ENCODE results near the gene ECM2.

Gene ECM2

GRCh38 chr9:92510747-92511146 lies 25.0 kb downstream of the ECM2 start:
- H3K27me3 ChIP-seq (ENCODE audit: insufficient read depth, low read length) = no peaks in the 10 kb centered on the region
- H2AFZ ChIP-seq (ENCODE audit: low read length) = no peak overlapping the region
- H4K20me1 ChIP-seq (ENCODE audit: insufficient read depth, low read length) = no peaks in the 10 kb centered on the region
- H3K27ac ChIP-seq (ENCODE audit: low read depth, low read length, poor library complexity, severe bottlenecking) = no peak overlapping the region
- H3K4me1 ChIP-seq (ENCODE audit: insufficient read depth, low read length, severe bottlenecking) = no peaks in the 10 kb centered on the region
- H3K79me2 ChIP-seq (ENCODE audit: insufficient read depth, low read length) = no peaks in the 10 kb centered on the region
- H3K4me2 ChIP-seq (ENCODE audit: low read length) = no peak overlapping the region
- H3K4me3 ChIP-seq (ENCODE audit: low read depth, low read length, poor library complexity, severe bottlenecking) = no peak overlapping the region
- no peak overlapping the region for H3K9ac ChIP-seq (ENCODE audit: low read length)
- H3K9me2 ChIP-seq (ENCODE audit: low read depth, low read length) = no peaks in the 10 kb centered on the region
- TF ChIP-seq CTCF (IDR thresholded peaks at IDR 0.05; ENCODE audit: low read length) (no peak), EZH2 (IDR thresholded peaks at IDR 0.05; ENCODE audit: borderline replicate concordance, low read length) (no peak)
- no peaks in the 10 kb centered on the region for H3F3A ChIP-seq (ENCODE audit: insufficient read depth, low read length)
- H3K9me3 ChIP-seq (ENCODE audit: low read length) = no peaks in the 10 kb centered on the region
- H3K36me3 ChIP-seq (ENCODE audit: insufficient read depth, low read length) = no peaks in the 10 kb centered on the region

GRCh38 chr9:92509050-92509449 lies 26.7 kb downstream of the ECM2 start:
- Histone ChIP-seq H4K20me1 (ENCODE audit: insufficient read depth, low read length) (no peaks in the 10 kb centered on the region), H3K27ac (ENCODE audit: low read depth, low read length, poor library complexity, severe bottlenecking) (no peak overlapping the region), H2AFZ (ENCODE audit: low read length) (no peak overlapping the region), H3K36me3 (ENCODE audit: insufficient read depth, low read length) (no peaks in the 10 kb centered on the region), H3K9me3 (ENCODE audit: low read length) (no peaks in the 10 kb centered on the region), H3K27me3 (ENCODE audit: insufficient read depth, low read length) (no peaks in the 10 kb centered on the region), H3K4me3 (ENCODE audit: low read depth, low read length, poor library complexity, severe bottlenecking) (no peak overlapping the region), H3F3A (ENCODE audit: insufficient read depth, low read length) (no peaks in the 10 kb centered on the region), H3K4me1 (ENCODE audit: insufficient read depth, low read length, severe bottlenecking) (no peaks in the 10 kb centered on the region), H3K9me2 (ENCODE audit: low read depth, low read length) (no peaks in the 10 kb centered on the region), H3K4me2 (ENCODE audit: low read length) (no peak overlapping the region), H3K79me2 (ENCODE audit: insufficient read depth, low read length) (no peaks in the 10 kb centered on the region), H3K9ac (ENCODE audit: low read length) (no peak overlapping the region)
- TF ChIP-seq EZH2 (IDR thresholded peaks at IDR 0.05; ENCODE audit: borderline replicate concordance, low read length) = no peak
- no peak for TF ChIP-seq CTCF (IDR thresholded peaks at IDR 0.05; ENCODE audit: low read length)

- Histone ChIP-seq H3K9ac (ENCODE audit: low read length) (no peak overlapping the region), H3K36me3 (ENCODE audit: insufficient read depth, low read length) (no peaks in the 10 kb centered on the region), H3K9me3 (ENCODE audit: low read length) (no peaks in the 10 kb centered on the region), H3K27ac (ENCODE audit: low read depth, low read length, poor library complexity, severe bottlenecking) (no peak overlapping the region), H4K20me1 (ENCODE audit: insufficient read depth, low read length) (no peaks in the 10 kb centered on the region), H3F3A (ENCODE audit: insufficient read depth, low read length) (no peaks in the 10 kb centered on the region), H3K27me3 (ENCODE audit: insufficient read depth, low read length) (no peaks in the 10 kb centered on the region), H3K4me1 (ENCODE audit: insufficient read depth, low read length, severe bottlenecking) (no peaks in the 10 kb centered on the region), H2AFZ (ENCODE audit: low read length) (no peak overlapping the region), H3K4me3 (ENCODE audit: low read depth, low read length, poor library complexity, severe bottlenecking) (no peak overlapping the region), H3K4me2 (ENCODE audit: low read length) (no peak overlapping the region), H3K79me2 (ENCODE audit: insufficient read depth, low read length) (no peaks in the 10 kb centered on the region), H3K9me2 (ENCODE audit: low read depth, low read length) (no peaks in the 10 kb centered on the region)
- TF ChIP-seq CTCF (IDR thresholded peaks at IDR 0.05; ENCODE audit: low read length) (no peak), EZH2 (IDR thresholded peaks at IDR 0.05; ENCODE audit: borderline replicate concordance, low read length) (no peak)
These were observed 27.6 kb downstream of the ECM2 start for GRCh38 chr9:92508018-92508820.
